AG09319 (cell line): ENCODE data around the gene RPS18.
A peak's percentile ranks its signal among the peaks of the same experiment; 100 is the strongest.

ENCODE experiments used
- DNase-seq: peaks from one replicate; pipeline ENCODE4 v3.0.0-alpha.2; 2010; ENCODE audit warnings: low read depth; ENCODE audit errors: extremely low read depth
- TF ChIP-seq, protein P1 (sequence below): IDR thresholded peaks from 2 replicates; pipeline ENCODE4 v1.5.1; 2011; ENCODE audit warnings: low read depth, mild to moderate bottlenecking, inconsistent platforms, low read length, moderate library complexity

RPS18 gene

DNA sequence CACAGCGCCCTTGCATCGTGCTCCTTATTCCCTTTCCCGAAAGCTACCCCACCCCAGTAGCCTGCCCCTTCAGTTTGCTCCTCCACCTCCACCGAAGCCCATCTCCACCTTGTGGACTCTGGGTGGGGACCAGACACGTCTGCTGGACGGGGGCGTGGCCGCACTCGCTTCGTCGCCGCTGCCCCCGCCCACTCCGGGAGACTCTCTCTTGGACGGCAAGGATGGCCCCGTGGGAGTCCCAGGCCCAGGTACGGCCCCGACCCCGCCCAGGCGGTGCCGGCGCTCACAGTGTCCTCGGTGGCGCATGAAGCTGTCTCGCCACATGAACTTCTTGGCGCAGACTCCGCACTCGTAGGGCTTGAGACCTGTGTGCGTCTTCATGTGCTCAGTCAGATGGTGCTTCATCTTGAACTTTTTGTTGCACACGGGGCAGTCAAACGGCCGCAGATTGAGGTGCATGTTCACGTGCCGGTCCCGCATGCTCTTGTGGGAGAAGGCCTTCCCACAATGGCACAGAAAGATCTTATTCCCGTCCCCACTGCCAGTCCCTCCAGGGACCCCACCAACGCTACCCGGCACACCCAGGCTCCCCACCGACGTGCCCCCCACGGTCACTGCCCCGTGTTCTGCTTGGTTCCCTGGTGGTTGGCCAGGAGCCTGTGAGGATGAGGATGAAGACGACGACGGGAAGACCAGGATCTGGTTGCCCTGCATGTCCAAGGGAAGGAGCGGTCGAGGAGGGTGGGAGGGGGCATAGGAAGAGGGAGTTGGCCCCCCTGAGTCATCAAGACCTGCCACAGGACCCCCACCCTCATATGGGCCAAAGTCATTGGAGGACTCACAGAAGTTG lies 43.3 kb downstream of the RPS18 start:
- TF ChIP-seq, protein P1, sequence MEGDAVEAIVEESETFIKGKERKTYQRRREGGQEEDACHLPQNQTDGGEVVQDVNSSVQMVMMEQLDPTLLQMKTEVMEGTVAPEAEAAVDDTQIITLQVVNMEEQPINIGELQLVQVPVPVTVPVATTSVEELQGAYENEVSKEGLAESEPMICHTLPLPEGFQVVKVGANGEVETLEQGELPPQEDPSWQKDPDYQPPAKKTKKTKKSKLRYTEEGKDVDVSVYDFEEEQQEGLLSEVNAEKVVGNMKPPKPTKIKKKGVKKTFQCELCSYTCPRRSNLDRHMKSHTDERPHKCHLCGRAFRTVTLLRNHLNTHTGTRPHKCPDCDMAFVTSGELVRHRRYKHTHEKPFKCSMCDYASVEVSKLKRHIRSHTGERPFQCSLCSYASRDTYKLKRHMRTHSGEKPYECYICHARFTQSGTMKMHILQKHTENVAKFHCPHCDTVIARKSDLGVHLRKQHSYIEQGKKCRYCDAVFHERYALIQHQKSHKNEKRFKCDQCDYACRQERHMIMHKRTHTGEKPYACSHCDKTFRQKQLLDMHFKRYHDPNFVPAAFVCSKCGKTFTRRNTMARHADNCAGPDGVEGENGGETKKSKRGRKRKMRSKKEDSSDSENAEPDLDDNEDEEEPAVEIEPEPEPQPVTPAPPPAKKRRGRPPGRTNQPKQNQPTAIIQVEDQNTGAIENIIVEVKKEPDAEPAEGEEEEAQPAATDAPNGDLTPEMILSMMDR = no peak
- DNase-seq = no peak

DNA sequence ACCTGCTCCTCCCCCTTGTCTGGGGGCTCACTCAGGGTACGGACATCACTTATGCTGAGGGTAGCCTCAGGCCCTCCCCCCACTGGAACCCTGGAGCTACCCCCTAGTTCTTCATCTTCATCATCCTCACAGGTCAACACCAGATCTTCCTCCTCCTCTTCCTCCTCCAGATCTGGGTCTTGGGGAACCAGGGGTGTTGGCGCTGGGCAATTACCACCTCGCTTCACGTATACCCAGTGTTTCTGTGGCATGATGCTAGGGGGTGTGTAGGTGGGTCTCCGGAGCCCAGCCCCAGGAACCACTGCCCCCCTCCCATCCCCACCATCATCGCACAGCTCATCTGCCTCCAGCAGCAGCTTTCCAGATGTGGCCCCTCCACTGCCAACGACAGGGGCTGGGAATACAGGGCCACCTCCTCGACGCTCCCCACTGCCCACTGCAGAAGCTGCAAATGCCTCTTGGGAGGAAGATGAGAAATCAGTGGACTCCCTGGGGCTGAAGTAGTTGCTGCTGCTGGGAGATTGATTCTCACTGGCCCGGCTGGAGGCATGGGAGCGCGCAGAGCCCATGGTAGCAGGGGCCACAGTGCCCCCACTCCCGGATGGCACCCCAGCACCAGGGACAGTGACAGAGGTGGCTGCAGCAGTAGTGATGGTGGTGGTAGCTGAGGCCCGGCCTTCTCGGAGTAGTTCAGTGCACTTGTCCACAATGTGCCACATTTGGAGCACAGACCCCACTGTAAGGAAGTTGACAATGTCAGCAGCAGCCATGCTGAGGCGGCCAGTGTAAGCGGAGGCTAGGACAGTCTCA lies 44.1 kb downstream of the RPS18 start:
- DNase-seq = no peak
- TF ChIP-seq, protein P1 = no peak

DNA sequence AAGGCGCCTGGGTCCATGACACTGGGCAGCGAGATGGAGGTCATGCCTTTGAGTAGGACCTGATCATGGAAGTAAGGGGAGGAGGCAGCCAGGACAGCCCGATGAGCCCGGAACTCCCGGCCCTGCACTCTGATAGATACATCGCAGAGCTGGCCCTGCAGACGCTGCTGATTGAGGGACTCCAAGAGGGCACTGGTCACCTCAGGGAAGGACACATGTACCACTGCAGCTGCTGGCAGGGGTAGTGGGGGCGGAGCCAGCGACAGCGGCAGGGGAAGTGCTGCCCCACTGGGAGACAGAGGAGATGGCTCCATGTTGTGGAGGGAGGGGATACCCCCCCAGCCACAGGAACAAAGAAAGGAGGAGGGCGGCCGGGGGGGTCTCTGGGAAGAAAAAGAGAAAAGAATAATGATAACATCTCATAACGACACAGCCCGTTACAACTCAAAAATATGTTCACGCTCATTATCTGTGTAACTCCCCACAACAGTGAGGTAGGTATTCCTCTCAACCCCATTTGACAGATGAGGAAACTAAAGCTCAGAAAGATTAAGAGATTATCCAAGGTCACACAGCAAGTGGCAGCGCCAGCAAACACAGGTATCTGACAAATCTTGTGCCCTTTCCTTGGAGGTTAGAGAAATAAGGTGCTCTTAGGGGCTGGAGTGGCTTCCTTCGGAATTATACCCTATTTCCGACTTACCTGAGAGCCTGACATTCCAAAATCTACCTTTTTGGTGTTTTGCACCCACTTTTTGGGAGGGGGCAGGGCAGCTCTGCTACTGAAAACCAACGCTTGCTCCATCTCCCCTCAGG lies 44.9 kb downstream of the RPS18 start:
- DNase-seq = no peak
- TF ChIP-seq, protein P1 = no peak

DNA sequence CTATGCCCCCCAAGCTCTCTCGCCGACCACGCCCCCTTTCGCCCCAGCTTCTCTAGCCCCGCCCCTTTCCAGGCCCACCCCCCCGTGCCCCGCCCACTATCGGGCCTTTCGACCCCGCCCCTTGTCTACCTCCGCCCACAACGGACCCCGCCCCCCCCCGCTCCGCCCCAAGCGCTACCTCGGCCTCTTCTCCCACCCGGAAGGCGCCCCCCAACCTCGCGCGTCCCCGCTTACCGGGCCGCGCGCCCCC lies 45.5 kb downstream of the RPS18 start:
- DNase-seq = no peak
- TF ChIP-seq, protein P1 = no peak

DNA sequence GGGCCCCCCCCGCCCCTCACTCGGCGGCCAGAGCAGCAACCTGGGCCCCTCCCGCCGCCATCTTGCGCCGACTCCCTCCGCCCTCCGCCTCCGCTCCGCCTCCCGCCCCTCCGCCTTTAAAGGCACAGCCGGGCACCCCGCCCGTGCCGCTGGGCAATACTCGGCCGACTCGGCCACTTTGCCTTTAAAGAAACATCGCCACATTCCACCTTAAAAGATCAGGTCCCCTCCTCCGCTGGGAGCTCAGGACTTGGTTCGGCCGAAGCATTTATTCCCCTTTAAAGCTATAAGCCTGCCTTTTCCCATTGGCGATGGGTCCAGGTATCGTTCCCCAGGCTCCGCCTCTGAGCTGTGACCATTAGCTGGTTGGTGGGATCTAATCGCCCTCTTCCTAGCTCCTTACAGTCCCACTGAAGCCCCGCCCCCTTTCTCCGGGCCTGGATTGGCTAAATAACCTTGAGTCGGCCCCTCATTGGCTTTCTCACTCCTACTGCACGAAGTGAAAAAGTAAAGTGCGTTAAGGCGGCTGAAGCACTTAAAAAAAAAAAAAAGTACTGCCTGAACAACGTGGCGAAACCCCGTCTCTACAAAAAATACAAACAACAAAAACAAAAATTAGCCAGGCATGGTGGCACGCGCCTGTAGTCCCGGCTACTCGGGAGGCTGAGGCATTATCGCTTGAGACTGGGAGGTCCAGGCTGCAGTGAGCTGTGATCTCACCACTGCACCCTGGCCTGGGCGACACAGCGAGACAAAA lies 46.0 kb downstream of the RPS18 start, which contains the start of gene ZBTB22:
Gene ZBTB22, minus strand, starts transcription at position 76 of the 757 bp plus-strand sequence. CDS start 828 bp downstream, outside the sequence.
- peak; percentile 98 for DNase-seq
- TF ChIP-seq, protein P1 = no peak

DNA sequence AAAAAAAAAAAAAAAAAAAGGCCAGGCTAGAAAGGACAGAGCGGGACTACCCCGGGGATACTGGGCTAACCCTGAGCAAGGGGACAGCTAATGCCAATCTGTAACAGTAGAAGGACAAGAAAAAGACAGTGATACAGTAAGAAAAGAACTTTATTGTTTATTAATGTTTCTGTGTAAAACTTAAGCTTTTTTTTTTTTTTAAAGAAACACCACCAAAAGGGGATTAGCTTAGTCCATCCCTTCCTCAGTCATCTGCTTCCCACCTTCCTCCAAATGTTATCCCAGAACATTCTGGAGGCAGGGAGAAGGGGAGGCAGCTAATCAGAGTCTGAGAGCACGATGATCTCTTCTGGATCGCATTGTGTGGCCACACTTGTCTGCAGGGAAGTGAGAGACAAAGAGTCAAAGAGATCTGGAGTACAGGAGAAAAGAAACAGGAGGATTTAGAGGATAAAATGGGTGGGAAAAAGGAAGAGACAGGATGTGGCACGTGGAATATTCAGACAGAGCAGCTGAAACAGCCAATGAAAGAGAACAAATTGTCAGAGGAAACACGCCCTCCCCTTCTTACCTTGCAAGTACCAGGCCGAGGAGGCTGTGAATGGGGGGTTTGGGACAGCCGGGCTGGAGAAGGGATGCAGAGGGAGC lies 46.7 kb downstream of the RPS18 start:
- no peak for DNase-seq
- TF ChIP-seq, protein P1 = no peak
